ENCODE measurements around the gene SMYD3. TPM values are rescaled to one million over a fixed set of nuclear protein-coding genes. Genes with fewer than 3 reads are reported as not detected.
A peak's percentile ranks its signal among the peaks of the same experiment; 100 is the strongest.

SMYD3 gene
- total and polyA plus RNA-seq, 2 donors (not counting 1 experiment from before 2014, with no cell fraction given), result 9.7 to 37.2 TPM

DNA sequence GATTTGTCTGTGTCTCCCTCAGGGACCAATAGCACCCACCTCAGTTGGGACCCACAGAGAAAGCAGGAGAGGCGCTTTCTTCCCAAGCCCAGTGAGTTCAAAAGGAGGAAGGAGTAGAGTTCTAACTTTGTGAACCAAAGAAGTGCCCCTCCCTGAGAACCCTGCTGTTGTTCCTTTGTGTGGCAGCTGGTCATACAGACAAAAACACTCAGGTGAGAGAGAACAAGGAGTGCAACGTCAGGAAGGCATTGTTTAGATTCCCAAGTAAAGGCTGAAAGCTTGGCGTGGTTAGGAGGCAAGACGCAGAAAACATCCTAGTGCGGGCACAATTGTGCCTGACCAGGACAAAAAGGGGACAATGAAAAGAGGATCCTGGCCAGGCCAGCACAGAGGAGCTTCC is 697.7 kb downstream of the SMYD3 start:
- CTCF ChIA-PET, result no interaction called here
- POLR2A ChIA-PET, result no interaction called here
- H2AFZ ChIP-seq (ENCODE audit: insufficient read depth, low read depth, low read length, poor library complexity, severe bottlenecking), result peak overlapping the region; percentile 62
- H4K20me1 ChIP-seq (ENCODE audit: control insufficient read depth, insufficient read depth, low read length, poor library complexity, severe bottlenecking), result no peaks in the 10 kb centered on the region
- ATAC-seq (ENCODE audit: low read depth) (no peak), DNase-seq (no peak)
- Mint-ChIP-seq H3K9me3 (ENCODE audit: insufficient read depth) (no peaks in the 10 kb centered on the region), H3K4me1 (peaks cover 54% of the 10 kb centered on the region), H3K27ac (peak overlapping the region; percentile 83), H3K4me3 (peak overlapping the region; percentile 51), H3K27me3 (no peaks in the 10 kb centered on the region)
- H3K36me3 ChIP-seq (replicated peaks in 1 of 2; ENCODE audit: control extremely low read depth in 1 of 2, control insufficient read depth in 1 of 2, extremely low read depth in 1 of 2, insufficient read depth in 2 of 2, low read length in 1 of 2), result no peaks in the 10 kb centered on the region
- intact Hi-C loops (cut with micrococcal nuclease), result no loop called here
- H3K27me3 ChIP-seq (replicated peaks in 1 of 4; ENCODE audit: control extremely low read depth in 1 of 4, control insufficient read depth in 3 of 4, insufficient read depth in 4 of 4, low read length in 3 of 4), result no peaks in the 10 kb centered on the region
- H3K4me2 ChIP-seq (replicated peaks; ENCODE audit: low read depth, low read length, poor library complexity, severe bottlenecking), result peak overlapping the region; percentile 74
- H3K27ac ChIP-seq (ENCODE audit: low read length in 2 of 2), result peak overlapping the region; percentile 14 to 86
- no peaks in the 10 kb centered on the region for H3K79me2 ChIP-seq (ENCODE audit: control insufficient read depth, insufficient read depth, low read length)
- TF ChIP-seq EZH2 (IDR thresholded peaks at IDR 0.05; ENCODE audit: borderline replicate concordance, insufficient read depth, low read depth, low read length, poor library complexity, severe bottlenecking), result no peak
- TF ChIP-seq, protein P1, sequence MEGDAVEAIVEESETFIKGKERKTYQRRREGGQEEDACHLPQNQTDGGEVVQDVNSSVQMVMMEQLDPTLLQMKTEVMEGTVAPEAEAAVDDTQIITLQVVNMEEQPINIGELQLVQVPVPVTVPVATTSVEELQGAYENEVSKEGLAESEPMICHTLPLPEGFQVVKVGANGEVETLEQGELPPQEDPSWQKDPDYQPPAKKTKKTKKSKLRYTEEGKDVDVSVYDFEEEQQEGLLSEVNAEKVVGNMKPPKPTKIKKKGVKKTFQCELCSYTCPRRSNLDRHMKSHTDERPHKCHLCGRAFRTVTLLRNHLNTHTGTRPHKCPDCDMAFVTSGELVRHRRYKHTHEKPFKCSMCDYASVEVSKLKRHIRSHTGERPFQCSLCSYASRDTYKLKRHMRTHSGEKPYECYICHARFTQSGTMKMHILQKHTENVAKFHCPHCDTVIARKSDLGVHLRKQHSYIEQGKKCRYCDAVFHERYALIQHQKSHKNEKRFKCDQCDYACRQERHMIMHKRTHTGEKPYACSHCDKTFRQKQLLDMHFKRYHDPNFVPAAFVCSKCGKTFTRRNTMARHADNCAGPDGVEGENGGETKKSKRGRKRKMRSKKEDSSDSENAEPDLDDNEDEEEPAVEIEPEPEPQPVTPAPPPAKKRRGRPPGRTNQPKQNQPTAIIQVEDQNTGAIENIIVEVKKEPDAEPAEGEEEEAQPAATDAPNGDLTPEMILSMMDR (IDR thresholded peaks at IDR 0.05), result no peak
- WGBS (ENCODE audit: insufficient coverage), result 85% methylated on average over 4 of the region's 5 CpGs
- no peak overlapping the region for H3K4me3 ChIP-seq (ENCODE audit: control extremely low read depth in 1 of 5, extremely low read depth in 1 of 5, insufficient read depth in 1 of 5, low read depth in 2 of 5, low read length in 4 of 5)
- peaks cover 52 to 57% of the 10 kb centered on the region in 2 donors for H3K4me1 ChIP-seq (ENCODE audit: control insufficient read depth in 2 of 2, insufficient read depth in 2 of 2, low read length in 2 of 2)
- peak overlapping the region; percentile 6 for H3K9ac ChIP-seq (ENCODE audit: low read length)
- H3K9me3 ChIP-seq (ENCODE audit: control extremely low read depth in 1 of 3, control insufficient read depth in 2 of 3, insufficient read depth in 1 of 3, low read length in 2 of 3), result no peaks in the 10 kb centered on the region

DNA sequence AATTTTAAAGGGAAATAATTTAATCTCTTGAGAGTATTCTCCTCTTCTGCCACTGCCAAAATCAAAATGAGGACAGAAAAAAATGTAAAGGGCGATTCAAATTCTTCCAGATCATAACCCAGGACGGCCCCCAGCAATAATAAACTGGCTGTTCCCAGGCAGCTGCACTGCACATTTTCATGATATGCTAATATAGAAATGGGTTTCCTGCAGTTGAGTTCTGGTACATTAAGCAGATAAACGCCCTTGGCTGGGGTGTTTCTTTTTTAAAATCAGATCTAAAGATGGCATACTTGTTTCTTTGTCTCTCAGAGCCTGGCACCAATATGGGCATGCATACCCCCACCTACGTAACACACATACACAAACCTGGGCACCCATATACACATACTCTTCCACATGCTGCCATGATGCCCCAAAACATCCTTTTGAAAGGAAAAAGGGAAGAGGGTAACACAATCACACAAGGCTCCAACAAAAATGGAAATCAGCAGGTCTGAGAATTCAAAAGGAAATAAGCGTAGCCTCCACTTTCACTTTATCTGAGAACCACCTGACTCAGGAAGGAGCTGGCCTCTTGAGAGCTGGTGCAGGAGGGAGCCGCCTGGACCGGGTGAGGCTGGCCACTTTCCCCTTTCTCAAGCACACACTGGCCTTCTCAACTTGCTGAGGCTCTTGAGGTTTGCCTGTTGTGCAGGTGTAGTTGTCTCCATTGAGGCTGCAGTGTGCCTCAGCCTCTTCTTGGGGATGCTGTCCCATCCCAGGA is 698.9 kb downstream of the SMYD3 start:
- Histone ChIP-seq H3K9me3 (ENCODE audit: control extremely low read depth in 1 of 3, control insufficient read depth in 2 of 3, insufficient read depth in 1 of 3, low read length in 2 of 3) (no peaks in the 10 kb centered on the region), H3K4me3 (ENCODE audit: control extremely low read depth in 1 of 5, extremely low read depth in 1 of 5, insufficient read depth in 1 of 5, low read depth in 2 of 5, low read length in 4 of 5) (peak overlapping the region in 3 of 5 experiments; percentile 32 to 37 (median 35)), H3K27me3 (replicated peaks in 1 of 4; ENCODE audit: control extremely low read depth in 1 of 4, control insufficient read depth in 3 of 4, insufficient read depth in 4 of 4, low read length in 3 of 4) (no peaks in the 10 kb centered on the region), H3K4me1 (ENCODE audit: control insufficient read depth in 2 of 2, insufficient read depth in 2 of 2, low read length in 2 of 2) (peaks cover 52 to 57% of the 10 kb centered on the region in 2 donors), H3K79me2 (ENCODE audit: control insufficient read depth, insufficient read depth, low read length) (no peaks in the 10 kb centered on the region), H2AFZ (ENCODE audit: insufficient read depth, low read depth, low read length, poor library complexity, severe bottlenecking) (peak overlapping the region; percentile 76), H3K9ac (ENCODE audit: low read length) (peak overlapping the region; percentile 50), H3K36me3 (replicated peaks in 1 of 2; ENCODE audit: control extremely low read depth in 1 of 2, control insufficient read depth in 1 of 2, extremely low read depth in 1 of 2, insufficient read depth in 2 of 2, low read length in 1 of 2) (no peaks in the 10 kb centered on the region), H4K20me1 (ENCODE audit: control insufficient read depth, insufficient read depth, low read length, poor library complexity, severe bottlenecking) (no peaks in the 10 kb centered on the region), H3K4me2 (replicated peaks; ENCODE audit: low read depth, low read length, poor library complexity, severe bottlenecking) (peak overlapping the region; percentile 74), H3K27ac (ENCODE audit: low read length in 2 of 2) (peak overlapping the region; percentile 59 to 86)
- Mint-ChIP-seq H3K27me3 (no peaks in the 10 kb centered on the region), H3K4me1 (peaks cover 54% of the 10 kb centered on the region), H3K27ac (peak overlapping the region; percentile 92), H3K4me3 (peak overlapping the region; percentile 85), H3K9me3 (ENCODE audit: insufficient read depth) (no peaks in the 10 kb centered on the region)
- ATAC-seq (ENCODE audit: low read depth), result peak; percentile 42
- CTCF ChIA-PET, result interaction anchor here (1.3 kb wide), 1 partner anchor 17 kb away, joined by 3 read pairs; no protein-coding TSS in a partner anchor
- intact Hi-C loops (cut with micrococcal nuclease), result no loop called here
- DNase-seq, result peak; percentile 45
- no peak for TF ChIP-seq EZH2 (IDR thresholded peaks at IDR 0.05; ENCODE audit: borderline replicate concordance, insufficient read depth, low read depth, low read length, poor library complexity, severe bottlenecking)
- TF ChIP-seq, protein P1 (IDR thresholded peaks at IDR 0.05), result no peak
- 33% methylated on average over 2 of the region's 7 CpGs for WGBS (ENCODE audit: insufficient coverage)
- POLR2A ChIA-PET, result interaction anchor here (0.6 to 0.7 kb wide), 2 partner anchors 24 to 1068 kb away, joined by 5 to 7 read pairs; no protein-coding TSS in a partner anchor
